Measurements from ENCODE around the gene TECR.
"Not testable (repeated sequence)": the region's sequence is repeated elsewhere in the genome, so short reads cannot be mapped to it uniquely, and the experiment has no call there.

- not testable (repeated sequence) for TF ChIP-seq POLR2A, CTCF (IDR thresholded peaks at IDR 0.05)
Measured at GRCh38 chr19:14504575-14504974, 24.8 kb upstream of the TECR start.

Measured in tibial nerve (tissue), 3 donors.